Activated T-cell treated with anti-CD3 and anti-CD28 coated beads, Interleukin-2, amount 50 U/mL, for 1 hour (primary cell): ENCODE measurements around the gene NPR1.

Source experiments
- DNase-seq: peaks from one replicate; pipeline ENCODE4 v3.0.0-alpha.2; 2020

NPR1 gene

GRCh38 chr1:153728305-153729066 is 50.0 kb downstream of the NPR1 start:
- no peak for DNase-seq

DNA sequence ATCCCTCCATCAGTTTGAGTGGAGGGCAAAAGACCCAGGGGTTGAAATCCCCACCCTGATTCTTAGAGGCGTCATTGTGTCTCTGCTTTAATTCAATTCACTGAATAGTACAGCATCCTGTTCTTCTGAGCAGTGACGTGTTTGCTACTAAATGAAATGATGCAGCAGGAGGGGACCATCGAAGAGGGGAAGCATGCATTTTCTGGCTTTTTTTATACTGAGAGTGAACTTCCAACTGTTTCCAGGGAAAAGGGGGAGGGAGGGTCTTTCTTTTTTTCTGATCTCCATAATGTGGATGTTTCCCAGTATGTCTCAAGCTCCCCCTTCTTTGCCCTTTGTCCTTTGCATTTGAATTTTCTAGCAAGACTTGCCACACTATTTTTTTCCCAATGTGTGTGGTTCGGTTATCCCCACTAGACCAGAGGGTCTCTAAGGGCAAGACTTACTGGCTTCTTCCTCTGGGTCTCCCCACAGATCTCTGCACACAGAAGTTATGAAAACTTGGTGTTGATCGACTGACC is 52.0 kb downstream of the NPR1 start:
- DNase-seq = no peak

DNA sequence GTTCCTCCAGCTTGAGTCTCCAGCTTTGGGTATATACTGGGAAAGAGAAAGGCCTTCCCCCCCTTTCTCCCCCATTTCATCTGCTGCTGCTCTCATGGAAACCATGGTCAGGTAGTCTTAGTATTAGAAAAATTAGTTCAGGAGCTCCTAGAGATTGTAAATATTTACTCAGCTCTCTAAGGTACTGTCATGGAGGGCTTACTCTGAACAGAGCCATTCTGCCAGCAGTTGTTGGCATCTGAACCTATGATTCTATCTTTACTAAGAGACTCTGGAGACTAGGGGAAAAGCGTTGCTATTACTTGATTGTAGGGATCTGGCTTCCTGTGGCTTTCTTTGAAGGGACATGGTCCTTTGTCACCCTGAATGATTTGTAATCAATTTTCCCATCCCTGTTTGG is 55.5 kb downstream of the NPR1 start:
- DNase-seq = no peak

DNA sequence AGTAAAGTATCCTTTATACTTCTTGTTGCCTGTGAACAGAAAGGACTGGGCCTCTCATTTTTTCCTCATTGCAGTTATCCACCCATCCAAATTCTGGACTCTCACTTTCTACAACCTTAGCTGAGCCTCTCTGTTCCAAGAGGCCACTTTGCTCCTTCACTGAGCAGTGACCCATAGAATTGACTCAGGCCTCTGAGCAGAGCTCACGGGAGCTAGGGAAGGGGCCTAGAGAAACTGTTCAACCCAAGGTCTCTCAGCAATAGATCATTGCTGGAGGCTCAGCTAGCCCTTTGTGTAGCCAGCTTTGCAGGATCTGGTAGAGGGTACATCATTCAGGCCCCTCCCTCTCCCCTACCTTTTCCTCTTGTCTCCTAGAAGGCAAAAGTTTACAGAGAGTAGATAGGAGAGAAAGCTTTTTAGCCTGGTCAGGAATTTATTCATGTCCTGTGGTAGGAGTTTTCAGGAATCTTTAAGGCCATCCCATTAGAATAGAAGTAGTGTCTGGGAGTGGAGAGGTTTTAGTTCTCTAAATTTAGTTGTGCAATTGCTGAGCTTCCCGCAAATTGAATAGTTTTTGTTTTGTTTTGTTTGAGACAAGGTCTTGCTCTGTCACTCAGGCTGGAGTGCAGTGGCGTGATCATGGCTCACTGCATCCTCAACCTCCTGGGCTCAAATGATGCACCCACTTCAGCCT is 56.1 kb downstream of the NPR1 start:
- DNase-seq = no peak

DNA sequence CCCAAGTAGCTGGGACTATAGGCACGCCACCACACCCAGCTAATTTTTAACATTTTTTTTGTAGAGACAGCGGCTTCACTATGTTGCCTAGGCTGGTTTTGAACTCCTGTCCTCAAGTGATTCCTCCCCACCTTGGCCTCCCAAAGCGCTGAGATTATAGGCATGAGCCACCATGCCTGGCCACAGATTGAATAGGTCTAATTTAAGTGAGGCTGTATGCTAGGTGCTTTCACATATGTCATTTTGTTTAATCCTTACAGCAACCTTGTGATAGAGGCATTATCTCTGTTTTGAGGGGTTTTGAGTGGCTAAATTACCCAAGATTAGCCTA is 56.6 kb downstream of the NPR1 start:
- DNase-seq = no peak

DNA sequence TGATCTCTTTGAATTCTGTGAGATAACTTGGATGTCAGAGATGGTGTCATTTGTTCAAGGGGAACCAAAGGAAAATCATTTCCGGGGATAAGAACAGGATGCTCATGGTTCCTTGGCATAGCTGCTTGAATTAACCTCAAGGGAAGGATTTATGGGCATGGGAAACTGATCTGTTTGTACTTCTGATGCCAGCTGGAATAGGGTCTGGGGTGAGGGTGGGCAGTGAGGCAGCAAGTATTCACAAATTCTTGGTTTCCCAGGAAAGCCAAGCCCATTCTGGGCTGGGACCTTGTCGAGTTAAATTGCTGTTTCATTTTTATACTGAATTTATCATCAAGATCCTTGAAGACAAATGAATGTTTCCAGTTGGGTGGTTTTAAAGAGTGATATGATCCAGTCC is 63.5 kb downstream of the NPR1 start:
- no peak for DNase-seq

GRCh38 chr1:153742411-153743142 is 64.1 kb downstream of the NPR1 start:
- no peak for DNase-seq
